A549 (cell line): ENCODE data around the gene CREB5.

Source experiments
- EP300 ChIP-seq, 2 experiments: fragments of >200 bp; sonication (Bioruptor Twin); formaldehyde crosslinking; IDR thresholded peaks; 2 replicates in 1 of 2; 3 replicates in 1 of 2; pipeline ENCODE4 v1.6.1; 2016 to 2017
- JUN ChIP-seq, 2 experiments: fragments of >200 bp; sonication (Bioruptor Twin); formaldehyde crosslinking; IDR thresholded peaks; 2 replicates in 1 of 2; 3 replicates in 1 of 2; pipeline ENCODE4 v1.6.1; 2016 to 2017
- NR3C1 ChIP-seq: fragments of >200 bp; sonication (Bioruptor Twin); formaldehyde crosslinking; IDR thresholded peaks from 3 replicates; pipeline ENCODE4 v1.6.1; 2017
- POLR2AphosphoS2 ChIP-seq: conservative IDR thresholded peaks from 2 replicates; pipeline ENCODE4 v1.6.1; 2012; ENCODE audit warnings: low read length, improper control_type of control experiment, inconsistent platforms
- TF ChIP-seq, protein P1 (sequence below): fragments of >200 bp; sonication (Bioruptor Twin); formaldehyde crosslinking; IDR thresholded peaks from 3 replicates; pipeline ENCODE4 v1.5.1; 2016

DNA sequence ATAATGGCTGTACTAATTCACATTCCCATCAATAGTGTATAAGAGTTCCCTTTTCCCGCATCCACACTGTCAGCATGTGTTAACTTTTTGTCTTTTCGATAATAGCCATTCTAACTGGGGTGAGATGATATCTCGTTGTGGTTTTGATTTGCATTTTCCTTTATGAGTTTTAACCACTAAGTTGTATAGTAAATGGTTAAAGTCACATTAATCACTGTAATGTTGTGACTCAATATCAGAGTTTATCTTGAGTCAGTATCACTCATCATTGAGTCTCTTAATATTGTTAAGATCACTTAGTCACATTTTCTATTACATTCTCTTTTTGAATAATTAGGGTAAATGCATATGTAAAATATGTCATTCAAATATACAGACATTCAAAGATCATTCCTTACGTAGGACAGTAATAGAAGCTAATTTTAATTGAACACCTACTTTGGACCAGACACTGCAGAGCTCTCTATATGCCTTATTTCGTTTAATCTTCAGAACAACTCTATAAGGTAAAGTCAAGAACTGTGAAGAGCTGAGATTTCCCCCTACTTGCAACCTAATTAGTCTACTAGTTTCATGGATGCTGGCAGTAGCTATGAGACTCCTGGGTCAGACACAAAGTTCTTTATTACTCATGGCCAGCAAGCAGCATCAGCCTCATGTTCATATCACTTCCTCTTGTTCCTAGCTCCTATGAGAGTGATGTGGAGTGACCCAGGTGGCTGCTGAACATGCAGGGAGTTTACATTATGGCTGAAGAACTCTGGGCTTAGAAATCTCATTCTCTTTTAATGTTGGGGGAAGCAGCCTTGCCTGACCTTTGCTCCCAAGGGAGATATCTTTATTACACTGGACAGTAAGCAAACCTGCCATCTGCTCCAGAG is 30.5 kb downstream of the CREB5 start:
- no peak for TF ChIP-seq POLR2AphosphoS2
- TF ChIP-seq EP300 (IDR thresholded peaks at IDR 0.05), result no peak
- TF ChIP-seq, protein P1, sequence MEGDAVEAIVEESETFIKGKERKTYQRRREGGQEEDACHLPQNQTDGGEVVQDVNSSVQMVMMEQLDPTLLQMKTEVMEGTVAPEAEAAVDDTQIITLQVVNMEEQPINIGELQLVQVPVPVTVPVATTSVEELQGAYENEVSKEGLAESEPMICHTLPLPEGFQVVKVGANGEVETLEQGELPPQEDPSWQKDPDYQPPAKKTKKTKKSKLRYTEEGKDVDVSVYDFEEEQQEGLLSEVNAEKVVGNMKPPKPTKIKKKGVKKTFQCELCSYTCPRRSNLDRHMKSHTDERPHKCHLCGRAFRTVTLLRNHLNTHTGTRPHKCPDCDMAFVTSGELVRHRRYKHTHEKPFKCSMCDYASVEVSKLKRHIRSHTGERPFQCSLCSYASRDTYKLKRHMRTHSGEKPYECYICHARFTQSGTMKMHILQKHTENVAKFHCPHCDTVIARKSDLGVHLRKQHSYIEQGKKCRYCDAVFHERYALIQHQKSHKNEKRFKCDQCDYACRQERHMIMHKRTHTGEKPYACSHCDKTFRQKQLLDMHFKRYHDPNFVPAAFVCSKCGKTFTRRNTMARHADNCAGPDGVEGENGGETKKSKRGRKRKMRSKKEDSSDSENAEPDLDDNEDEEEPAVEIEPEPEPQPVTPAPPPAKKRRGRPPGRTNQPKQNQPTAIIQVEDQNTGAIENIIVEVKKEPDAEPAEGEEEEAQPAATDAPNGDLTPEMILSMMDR, result no peak
- no peak for TF ChIP-seq JUN (IDR thresholded peaks at IDR 0.05)
- no peak for TF ChIP-seq NR3C1
